Fibroblast of upper back skin (primary cell): ENCODE data around the gene SLC1A2.

Experiments used
- DNase-seq: peaks from one replicate; pipeline ENCODE4 v3.0.0-alpha.2; 2013

Gene SLC1A2

DNA sequence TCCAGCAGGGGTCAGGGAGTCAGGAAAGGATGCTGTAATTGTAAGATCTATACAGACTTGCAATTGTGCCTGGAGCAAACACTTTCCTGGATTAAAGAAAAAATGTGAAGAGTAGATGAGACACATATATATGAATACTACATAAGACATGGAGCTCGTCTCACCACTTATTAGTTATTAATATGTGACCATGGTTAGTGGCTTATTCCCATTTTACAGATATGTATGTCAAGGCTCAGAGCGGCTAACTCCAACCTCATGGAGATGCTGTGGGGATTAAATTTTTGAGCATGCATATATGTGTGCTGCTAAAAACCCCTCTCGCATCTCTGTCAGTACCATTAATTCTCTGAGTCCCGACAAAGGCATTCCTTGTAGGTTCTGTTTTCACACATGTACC, 125.7 kb downstream of the SLC1A2 start:
- no peak for DNase-seq

DNA sequence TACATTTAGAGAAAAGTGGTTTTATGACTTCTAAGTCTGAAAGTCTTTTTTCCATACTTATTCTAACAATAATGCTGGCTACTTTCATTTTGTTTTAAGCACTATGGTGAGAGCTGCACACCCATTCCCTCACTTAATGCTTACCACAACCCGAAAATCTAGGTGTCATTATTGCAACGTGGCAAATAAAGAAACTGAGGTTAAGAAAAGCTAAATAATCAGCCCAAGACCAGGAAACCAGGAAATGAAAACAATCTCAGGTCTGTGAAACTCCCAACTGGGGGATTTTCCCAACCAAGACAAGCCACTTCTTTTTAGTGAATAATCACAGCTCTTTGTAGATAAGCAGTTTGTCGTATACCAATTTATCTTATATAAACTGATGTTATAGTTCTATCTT, 126.3 kb downstream of the SLC1A2 start:
- DNase-seq = no peak

DNA sequence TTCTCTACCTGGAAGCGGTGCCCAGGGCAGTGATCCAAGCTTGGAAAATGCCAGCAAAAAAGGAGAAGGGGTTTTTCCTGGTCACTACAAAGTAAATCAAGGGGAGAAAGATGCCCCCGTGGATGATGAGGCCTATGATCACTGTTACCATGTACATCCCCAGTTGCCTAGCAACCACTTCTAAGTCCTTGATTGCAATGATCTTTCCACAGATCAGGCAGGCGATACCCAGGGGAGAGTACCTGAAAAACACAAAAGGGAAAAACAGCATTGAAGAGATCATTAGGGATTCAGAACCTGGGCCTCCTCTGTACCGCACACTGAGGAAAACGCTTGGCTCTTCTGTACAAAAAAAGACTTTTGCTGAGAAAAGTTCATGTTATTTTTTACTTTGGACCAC, 127.1 kb downstream of the SLC1A2 start:
- no peak for DNase-seq

DNA sequence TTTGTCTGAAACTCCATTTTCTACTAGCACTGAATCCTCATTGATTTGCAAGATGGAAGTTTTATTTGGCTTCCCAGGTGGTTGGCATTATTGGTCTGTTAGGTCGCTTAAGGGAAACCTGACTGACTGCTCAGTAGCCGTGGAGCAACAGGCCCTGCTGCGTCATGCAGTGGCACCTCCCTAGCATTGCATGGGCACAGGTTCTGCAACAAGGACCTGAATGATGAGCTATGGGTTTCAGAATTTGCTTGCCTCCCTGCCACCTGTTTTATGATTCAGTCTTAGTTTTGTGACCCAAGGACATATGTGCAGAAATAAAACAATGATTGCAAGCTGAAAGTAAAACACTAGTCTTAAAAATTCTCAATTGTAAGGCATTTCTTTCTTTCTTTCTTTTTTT, 128.5 kb downstream of the SLC1A2 start:
- no peak for DNase-seq

DNA sequence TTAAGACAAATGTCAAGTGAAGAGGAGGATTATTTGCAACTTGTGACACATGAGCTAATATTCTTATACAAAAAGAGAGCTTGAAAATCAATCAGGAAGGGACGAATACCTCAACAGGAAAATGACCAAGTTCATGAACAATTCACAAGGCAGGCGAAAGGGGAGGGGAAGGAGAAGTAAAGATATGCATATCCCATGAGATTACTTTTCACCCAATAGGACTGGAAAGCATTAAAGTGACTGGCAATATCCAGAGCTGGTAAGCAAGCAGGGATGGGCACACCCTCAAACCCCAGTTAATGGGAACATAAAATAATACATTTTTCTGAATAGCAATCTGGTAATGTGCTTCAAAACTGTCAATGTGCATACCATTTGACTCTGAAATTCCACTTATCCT, 129.5 kb downstream of the SLC1A2 start:
- DNase-seq = peak; percentile 69

DNA sequence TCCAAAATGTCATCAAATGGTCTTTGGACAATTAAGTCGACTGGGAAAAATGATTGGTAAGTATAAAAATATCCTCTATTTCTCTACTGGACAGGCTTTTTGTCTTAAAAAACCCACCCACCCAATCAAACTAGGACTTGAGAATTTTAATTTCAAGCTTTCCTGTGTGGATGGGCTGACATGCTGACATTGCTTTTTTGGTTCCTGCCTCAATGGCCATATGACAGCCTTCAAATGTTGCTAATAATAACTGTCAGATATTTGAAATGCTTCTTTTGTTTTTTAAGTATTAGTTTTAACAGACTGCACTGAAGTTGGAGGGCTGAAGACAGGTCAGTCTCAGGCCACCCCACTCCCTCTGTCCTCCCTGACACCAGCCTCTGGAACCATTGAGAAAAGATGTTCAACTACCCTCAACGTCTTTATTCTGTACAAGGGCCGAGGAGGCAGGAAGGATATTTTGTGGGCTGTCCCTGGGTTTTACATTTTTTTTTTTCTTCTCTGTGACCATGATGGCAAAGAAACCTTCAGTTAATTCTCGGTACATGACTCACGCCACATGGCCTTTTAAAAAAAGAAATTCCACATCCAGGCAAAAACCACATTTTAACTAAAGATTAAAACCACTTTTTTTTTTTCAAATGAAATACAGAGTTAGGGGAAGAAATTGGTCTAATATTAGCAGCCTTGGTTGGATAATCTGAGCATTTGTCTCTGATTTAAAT, 130.4 kb downstream of the SLC1A2 start:
- peak; percentile 91 for DNase-seq

DNA sequence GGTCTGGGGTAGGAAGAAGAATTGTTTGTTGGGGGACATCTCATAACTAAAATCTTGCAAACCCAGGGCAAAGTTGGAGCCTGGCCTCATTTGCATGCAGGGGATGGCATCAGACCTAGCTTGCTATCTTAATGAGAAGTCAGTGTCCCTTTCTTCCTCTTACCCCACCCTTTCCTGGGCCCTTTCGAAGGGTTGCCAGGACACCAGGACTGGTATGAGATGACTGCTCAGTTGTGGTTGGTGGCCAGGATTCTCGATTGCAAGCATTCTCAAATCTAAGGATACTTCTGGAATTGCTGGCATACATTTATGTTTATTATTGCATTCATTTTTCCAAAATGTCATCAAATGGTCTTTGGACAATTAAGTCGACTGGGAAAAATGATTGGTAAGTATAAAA, 131.0 kb downstream of the SLC1A2 start:
- no peak for DNase-seq

DNA sequence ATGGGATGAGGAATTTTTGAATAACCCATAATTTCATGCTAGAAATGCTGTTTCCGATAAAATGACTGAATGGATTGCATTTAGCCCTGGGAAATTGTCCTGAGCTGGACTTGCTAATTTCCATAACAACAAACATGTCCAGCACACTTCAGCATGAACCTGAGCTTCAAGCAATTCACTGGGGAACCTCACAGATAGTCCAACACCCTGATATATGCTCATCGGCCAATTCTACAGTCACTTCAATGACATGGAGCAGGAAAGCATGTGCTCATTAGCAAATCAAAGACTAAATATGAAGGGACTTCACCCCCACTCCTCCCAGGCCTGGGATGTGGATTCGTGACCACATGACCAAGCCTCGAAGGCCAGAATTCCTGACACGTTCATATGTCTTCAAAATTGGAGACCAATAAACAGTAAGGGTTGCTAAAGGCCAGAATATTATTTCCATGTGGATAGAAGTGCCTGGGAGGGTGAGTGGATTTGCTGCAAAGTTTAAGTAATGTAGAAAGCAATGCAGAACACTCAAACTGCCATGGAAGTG, 131.9 kb downstream of the SLC1A2 start:
- no peak for DNase-seq

DNA sequence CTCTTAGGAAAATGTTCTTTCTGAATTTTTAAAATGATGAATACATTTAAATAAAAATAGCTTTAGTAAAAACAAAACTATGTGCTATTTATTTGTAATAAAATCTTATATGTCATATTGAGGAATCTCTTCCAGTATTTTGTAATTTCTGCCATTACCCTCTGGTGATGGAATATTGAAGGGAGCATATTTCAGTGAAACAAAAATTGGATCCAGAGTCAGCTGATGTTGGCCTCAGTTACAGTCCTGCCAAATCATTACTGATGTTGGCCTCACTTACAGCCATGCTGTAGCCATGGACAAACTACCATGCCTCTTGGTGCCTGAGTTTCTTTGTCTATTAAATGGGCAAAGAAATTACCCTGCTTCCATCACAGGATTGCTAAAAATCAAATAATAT, 133.2 kb downstream of the SLC1A2 start:
- no peak for DNase-seq

DNA sequence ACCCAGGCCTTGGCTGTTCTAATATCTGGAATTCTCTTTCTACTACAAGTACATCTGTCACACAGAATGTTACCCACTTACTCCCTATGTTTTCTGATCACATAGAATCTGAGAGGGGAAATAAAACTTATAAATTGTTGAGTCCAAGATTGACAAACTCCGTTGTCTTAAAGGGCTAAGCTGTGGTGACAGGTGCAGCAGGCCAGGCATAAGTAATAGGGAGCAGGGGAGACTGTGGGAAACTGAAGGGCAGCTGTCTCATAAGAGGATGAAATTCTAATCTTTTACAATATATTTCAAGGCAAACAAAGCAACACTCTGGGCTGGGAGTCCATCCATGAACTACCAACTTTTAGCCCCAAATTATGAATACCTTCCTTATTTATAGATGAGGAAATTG, 133.9 kb downstream of the SLC1A2 start:
- no peak for DNase-seq

DNA sequence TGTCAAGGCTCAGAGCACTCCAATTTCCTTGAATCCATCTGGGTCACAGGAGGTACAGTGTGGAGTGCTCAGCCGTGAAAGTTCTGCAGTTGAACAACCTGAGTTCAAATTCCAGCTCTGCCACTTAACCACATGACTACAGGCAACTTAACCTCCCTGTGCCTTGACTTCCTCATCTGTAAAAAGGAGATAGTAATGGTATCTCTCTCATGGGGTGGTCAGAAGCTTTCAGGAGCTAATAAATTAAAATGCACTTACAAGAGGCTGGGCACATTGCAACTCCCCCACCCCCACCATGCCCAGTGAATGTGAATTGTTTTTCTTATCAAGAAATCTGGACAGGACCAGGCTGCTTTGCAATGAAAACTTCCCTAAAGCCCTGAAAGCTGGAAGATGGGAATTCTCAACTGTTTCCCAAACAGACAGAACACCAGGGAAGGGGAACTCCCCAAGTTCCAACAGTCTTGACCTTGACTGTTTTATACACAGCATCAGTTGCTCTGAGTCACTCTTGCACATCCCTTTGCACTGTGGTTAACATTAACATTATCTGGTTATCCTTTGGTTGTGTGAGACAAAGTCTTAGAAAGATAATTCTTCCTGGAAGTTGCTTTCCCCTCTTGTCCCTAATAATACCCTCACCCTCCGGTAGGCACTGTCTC, 137.0 kb downstream of the SLC1A2 start:
- peak; percentile 66 for DNase-seq

DNA sequence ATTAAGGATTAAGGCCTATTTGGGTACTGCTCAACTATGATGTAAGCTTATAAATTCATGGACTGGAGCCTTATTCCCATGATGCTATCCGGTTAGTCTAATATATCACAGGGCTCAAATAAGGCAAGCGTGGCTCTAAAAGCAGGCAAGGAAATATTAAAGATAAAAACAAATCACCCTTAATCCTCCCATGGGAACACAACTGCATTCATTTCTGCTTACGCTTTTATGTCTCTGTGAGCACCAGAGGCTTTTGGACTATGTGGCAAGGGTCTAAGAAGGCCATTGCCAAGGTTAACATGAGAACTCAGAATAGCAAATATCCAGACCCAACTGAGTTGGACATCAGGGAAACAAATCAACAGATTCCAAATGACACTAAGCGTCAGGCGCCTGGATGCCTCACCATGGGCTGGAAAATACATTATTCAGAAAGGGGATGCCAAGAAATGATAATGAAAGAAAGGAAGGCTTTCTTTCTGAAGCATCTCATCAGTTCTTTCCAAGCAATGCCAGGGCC, 138.1 kb downstream of the SLC1A2 start:
- DNase-seq = peak; percentile 39

DNA sequence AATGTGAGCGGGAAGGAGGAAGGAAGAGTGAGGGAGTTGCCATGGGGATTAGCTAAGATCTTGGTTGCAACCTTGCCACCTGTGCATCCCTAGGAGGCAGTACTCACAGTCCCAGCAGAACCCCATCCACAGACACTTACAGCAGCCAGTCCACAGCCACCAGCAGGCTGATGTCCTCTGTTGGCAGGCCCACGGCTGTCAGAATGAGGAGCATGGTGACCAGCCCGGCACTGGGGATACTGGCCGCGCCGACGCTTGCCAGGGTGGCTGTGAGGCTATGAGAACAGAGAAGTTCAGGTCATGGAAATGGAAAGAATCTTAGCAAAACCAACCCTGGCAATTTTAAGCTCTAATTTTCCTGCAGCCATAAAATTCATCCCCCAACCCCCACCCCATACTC, 138.6 kb downstream of the SLC1A2 start:
- DNase-seq = no peak

DNA sequence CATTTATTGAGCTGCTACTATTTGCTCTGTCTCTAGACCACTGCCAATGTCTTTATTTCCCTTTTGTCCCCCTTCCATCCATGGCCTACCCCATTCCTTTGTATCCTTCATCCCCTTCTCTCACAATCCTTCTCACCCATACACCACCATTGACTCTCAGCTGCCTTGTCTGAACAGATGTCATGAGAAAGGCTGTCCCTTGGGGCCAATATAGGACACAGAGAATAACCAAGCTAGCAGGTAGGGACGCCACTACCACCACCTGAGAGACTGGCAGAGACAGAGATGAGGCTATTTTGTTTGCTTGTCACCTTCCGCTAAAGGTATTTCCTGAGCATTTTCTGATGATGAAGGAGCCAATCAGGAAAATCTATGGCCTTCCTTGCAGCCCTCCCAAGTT, 141.5 kb downstream of the SLC1A2 start:
- DNase-seq = no peak

DNA sequence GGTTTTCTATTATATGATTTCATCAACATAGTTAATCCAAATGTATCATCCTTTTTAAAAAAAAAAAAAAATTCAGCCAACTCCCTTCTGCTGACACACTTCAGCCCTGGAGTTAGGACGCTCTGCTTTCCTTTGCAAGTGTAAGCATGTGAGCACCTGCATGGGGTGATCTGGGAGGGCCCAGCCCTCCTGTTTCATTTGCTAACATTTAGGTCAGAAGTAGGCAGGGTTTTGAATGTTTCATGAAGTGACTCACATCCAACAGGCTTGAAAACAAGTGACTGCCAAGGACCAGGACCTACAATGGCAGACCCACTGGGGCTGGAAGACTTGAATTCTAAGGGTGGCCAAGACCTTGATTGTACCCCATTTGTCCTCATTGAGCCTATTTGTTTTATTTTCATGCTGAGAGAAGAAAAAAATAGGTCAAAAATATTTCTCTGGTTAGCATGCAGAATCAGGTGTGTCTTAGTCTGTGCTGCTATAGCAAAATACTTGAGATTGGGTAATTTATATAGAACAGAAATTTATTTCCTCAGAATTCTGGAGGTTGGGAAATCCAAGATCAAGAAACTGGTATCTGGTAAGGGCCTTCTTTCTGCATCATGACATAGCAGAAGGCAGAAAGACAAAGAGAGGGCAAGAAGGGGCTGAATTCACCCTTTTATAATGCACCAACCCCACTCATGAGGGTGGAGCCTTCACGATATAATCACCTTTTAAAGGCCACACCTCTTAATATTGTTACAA, 142.8 kb downstream of the SLC1A2 start:
- DNase-seq = no peak

DNA sequence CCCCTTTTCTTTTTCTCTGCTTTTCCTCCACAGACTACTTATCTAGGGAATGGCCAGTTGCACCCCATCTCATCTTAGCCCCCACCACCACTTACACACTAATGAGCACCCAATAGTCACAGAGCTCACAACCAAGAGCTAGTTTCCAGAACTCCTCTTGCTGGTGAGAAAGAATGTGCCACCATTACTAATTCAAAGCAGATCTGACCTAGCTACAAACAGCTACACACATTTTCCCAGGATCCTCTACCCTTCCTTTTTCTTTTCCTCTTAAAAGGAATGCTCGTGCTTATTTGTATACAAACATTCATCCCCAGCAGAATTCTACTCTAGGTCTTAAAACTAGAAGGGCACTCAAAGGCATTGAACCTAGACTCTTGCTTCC, 143.6 kb downstream of the SLC1A2 start:
- DNase-seq = no peak

DNA sequence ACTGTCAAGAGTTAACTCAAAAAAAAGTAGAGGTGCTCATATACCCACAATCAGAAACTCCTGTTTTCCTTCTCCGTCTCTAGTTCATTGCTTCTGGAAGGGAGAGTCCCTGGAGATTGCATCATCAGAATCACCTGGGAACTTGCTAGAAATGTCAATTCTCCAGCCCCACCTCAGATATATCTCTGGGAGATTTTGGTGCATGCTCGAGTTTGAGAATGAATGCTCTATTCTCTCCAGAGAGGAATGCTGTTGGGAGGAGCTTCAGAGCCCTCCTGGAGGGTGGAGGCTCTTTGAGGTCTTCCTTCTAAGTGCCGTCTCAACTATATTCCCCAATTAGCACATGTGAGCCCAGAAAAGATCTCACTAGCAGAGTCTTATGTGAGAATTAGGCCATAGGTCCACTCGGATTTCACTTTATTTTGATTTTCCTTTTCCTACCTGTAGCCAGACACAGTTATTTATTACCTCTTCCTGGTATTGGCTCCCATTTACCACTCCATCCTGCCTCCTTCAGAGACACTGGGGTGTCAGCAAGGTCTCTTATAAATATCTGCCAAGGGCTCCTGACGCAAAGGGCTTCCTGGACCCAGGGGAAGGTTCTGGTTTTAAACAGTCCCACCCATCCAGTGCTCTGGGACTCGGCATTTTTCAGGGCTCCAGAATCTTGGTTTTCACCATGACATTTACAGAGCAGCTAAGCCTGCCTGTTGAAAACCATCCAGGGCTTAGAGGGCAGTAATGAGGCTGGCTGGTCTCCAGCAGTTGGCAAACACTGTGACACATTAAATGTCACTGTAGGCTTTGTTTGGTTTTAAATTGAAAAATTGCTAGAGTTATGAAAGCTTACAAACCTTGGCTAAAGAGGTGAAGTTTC, 144.2 kb downstream of the SLC1A2 start:
- DNase-seq = no peak

DNA sequence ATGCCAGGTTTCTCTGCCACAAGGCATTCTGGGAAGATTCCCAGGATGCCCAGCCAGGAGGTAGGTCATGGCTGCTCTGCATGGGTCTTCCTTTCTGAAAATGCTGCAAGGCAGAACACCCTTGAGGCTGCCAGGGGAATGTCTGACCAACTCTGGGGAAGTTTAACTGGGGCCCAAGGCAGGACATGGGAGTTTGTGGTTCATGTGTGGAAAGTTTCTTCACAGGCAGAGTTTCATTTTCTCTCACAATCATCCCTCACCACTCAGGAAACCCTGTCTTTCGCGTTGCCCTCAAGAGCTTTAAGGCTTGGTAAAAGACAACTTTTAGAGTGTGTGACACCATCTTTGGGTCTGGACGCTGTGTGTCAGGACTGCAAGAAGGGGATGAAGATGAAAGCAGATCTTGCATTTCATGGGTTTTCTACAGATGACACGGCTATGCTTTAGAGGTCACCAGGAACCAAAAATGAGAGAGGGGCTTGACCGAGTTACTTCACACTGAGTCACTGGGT, 146.9 kb downstream of the SLC1A2 start:
- DNase-seq = no peak

DNA sequence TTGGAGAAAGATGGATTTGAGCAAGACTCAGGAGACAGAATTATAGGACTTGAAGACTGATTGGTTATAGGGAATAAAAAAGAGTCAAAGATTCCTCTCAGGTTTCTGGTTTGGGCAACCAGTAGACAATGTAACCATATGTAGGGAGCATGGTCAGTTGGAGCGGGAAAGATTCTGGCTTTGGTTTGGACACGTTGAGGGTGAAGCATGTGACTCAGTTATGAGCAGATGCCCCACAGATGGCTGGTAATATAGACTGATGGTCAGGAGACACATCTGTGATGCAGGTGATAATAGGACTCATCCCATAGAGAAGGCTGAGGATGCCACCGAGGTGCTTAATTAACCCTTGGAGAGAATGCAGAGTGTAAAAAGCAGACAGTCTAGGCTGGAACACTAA, 148.3 kb downstream of the SLC1A2 start:
- no peak for DNase-seq

DNA sequence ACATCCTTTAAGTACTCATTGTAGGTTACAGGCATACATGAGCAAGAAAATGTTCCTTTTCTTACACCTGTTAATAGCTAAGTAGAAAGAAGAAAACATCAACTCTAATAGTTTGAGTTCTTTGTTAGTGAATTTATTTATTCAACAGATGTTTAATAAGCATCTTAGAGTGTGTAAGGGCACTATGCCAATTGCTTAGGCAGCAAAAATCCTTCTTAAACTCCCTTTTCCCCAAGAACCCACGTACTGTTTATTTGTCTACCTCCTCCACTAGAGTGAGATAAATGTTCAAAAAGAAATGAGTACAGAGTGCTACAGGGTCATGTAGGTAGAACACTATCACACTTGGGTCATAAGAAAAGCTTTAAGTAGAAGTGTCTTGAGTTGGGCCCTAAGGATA, 149.0 kb downstream of the SLC1A2 start:
- DNase-seq = no peak

DNA sequence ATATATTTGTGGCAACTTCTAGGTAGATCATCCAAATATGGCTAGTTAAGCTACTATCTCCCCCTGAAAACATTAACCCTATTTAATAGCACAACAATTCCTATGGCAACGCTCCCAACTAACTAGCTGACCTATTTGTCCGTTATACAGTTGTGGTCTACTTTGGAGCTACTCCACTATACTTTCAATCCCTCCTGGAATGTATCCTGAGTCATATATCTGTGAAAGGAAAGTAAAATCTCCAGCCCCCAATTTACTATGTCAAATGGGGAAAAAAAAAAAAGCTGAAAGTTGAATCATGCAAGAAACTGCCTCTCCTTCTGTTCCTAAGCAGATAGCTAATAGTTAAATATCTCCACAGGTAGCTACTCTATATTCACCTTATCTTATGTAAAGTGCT, 151.9 kb downstream of the SLC1A2 start:
- peak; percentile 96 for DNase-seq

DNA sequence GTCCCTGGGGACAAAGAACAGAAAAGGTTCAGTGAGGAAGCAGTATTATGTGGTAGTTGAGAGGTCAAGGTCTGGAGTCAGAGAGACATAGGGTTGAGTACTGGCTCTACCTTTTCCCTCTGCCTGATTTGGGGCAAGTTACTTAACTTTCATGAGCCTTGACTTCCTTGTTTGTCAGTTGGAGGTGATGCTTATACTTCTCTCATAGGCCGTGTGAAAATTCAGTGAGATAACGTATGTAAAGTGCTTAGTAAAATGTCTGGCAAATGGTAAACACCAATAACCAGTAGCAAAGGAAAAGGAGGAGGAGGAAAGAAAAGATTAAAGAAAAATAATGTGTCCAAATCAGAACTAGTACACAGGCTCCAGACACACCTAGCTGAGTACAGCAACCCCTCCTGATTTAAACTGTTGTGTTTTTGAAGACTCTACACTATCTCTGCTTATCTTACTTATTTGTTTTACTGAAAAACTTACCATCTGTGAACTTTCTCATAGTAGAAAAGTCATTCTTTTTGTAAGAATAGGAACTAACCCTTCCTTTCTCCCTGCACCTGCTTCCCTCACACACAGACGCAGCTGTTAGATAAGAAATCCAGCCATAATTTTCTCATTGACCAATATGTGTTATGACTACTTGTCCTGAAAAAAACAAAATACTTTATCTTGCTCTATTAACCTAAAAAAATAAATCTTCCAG, 153.5 kb downstream of the SLC1A2 start:
- no peak for DNase-seq
